ENCODE data around the gene PPP1R13L.
A peak's percentile ranks its signal among the peaks of the same experiment; 100 is the strongest.
"Not testable (repeated sequence)": the region's sequence is repeated elsewhere in the genome, so short reads cannot be mapped to it uniquely, and the experiment has no call there.

The PPP1R13L gene

DNA sequence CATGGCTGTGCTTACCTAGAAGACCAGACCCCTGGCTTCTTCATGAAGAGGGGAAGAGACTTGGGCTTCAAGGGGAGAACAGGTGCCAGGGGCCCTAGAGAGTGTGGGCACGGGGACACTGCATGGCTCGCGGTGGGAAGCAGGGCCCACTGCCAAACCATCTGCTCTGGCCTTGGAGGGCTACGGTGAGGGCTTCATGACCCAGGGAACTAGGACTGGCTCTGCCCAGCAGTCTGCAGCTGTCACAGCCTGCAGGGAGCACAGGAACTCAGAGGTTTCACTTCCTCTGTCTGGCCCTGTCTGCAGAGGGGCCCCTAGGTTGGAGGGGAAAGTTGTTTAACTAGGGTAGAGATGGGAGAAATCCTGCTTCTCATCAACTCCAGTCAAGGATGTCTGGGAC lies 14.5 kb upstream of the PPP1R13L start:
- Mint-ChIP-seq H3K27ac (peak overlapping the region; percentile 12), H3K9me3 (no peaks in the 10 kb centered on the region), H3K36me3 (peaks cover 12% of the 10 kb centered on the region), H3K4me1 (peaks cover 48% of the 10 kb centered on the region), H3K27me3 (no peaks in the 10 kb centered on the region), H3K4me3 (no peak overlapping the region)

GRCh38 chr19:45418802-45419201 lies 13.9 kb upstream of the PPP1R13L start:
- Mint-ChIP-seq H3K4me3 (no peak overlapping the region), H3K27me3 (no peaks in the 10 kb centered on the region), H3K4me1 (peaks cover 43% of the 10 kb centered on the region), H3K9me3 (no peaks in the 10 kb centered on the region), H3K36me3 (peaks cover 12% of the 10 kb centered on the region), H3K27ac (no peak overlapping the region)

- H3K4me3 Mint-ChIP-seq: no peak overlapping the region
- peaks cover 14% of the 10 kb centered on the region for H3K36me3 Mint-ChIP-seq
- no peaks in the 10 kb centered on the region for H3K9me3 Mint-ChIP-seq
- no peak overlapping the region for H3K27ac Mint-ChIP-seq
- peaks cover 29% of the 10 kb centered on the region for H3K4me1 Mint-ChIP-seq
- H3K27me3 Mint-ChIP-seq: no peaks in the 10 kb centered on the region
Observed at GRCh38 chr19:45417151-45417550, 12.3 kb upstream of the PPP1R13L start.

DNA sequence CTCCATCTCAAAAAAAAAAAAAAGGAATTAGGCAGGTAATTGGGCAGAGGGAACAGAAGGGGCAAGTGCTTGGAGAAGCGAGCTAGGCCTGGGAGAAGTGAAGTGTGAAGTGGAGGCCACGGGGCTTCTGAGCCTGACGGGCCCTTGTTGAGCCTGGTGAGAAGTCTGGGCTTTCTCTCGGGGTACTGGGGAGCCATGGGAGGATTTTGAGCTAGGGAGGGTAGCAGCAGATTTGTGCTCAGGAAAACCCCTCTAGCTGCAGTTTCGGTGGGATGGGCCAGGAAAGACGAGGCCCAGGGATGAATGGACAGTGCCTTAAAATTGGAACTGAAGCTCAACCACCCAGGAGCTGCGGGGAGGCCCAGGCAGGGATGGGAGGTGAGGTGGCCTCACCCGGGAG lies 9.6 kb upstream of the PPP1R13L start:
- H3K4me1 Mint-ChIP-seq: peaks cover 11% of the 10 kb centered on the region
- no peak overlapping the region for H3K27ac Mint-ChIP-seq
- H3K27me3 Mint-ChIP-seq: no peaks in the 10 kb centered on the region
- peaks cover 8% of the 10 kb centered on the region for H3K36me3 Mint-ChIP-seq
- no peaks in the 10 kb centered on the region for H3K9me3 Mint-ChIP-seq
- H3K4me3 Mint-ChIP-seq: no peak overlapping the region

DNA sequence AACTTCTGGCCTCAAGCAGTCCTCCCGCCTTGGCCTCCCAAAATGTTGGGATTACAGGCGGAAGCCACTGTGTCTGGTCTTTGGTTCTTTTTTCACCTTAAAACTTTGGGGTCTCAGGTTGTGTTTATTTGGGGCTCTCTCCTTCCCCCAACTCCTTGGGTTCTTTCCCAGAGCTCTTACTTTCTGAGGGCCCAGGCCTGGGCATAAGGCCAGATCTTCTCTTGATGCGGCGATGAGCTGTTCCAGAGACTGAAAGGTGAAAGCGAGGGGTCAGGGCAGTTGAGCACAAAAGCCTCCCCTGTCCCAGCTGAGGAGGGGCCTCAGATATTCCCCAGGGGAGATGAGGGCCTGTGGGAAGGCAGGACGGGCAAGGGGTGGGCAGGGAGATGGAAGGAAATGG lies 8.6 kb upstream of the PPP1R13L start:
- Mint-ChIP-seq H3K4me1 (peaks cover 9% of the 10 kb centered on the region), H3K27me3 (no peaks in the 10 kb centered on the region), H3K9me3 (no peaks in the 10 kb centered on the region), H3K4me3 (no peak overlapping the region), H3K36me3 (peaks cover 10% of the 10 kb centered on the region), H3K27ac (no peak overlapping the region)

- not testable (repeated sequence) for H3K4me3 Mint-ChIP-seq, H3K9me3 Mint-ChIP-seq, H3K36me3 Mint-ChIP-seq, H3K27me3 Mint-ChIP-seq, H3K27ac Mint-ChIP-seq
- peaks cover 31% of the 10 kb centered on the region for H3K4me1 Mint-ChIP-seq
Observed at GRCh38 chr19:45410330-45410729, 5.5 kb upstream of the PPP1R13L start.

- H3K4me1 Mint-ChIP-seq: peaks cover 38% of the 10 kb centered on the region
- no peaks in the 10 kb centered on the region for H3K9me3 Mint-ChIP-seq
- H3K27ac Mint-ChIP-seq: no peak overlapping the region
- H3K27me3 Mint-ChIP-seq: peaks cover 2% of the 10 kb centered on the region
- H3K4me3 Mint-ChIP-seq: no peak overlapping the region
- H3K36me3 Mint-ChIP-seq: peaks cover 7% of the 10 kb centered on the region
Observed at GRCh38 chr19:45409557-45409920, 4.7 kb upstream of the PPP1R13L start.

DNA sequence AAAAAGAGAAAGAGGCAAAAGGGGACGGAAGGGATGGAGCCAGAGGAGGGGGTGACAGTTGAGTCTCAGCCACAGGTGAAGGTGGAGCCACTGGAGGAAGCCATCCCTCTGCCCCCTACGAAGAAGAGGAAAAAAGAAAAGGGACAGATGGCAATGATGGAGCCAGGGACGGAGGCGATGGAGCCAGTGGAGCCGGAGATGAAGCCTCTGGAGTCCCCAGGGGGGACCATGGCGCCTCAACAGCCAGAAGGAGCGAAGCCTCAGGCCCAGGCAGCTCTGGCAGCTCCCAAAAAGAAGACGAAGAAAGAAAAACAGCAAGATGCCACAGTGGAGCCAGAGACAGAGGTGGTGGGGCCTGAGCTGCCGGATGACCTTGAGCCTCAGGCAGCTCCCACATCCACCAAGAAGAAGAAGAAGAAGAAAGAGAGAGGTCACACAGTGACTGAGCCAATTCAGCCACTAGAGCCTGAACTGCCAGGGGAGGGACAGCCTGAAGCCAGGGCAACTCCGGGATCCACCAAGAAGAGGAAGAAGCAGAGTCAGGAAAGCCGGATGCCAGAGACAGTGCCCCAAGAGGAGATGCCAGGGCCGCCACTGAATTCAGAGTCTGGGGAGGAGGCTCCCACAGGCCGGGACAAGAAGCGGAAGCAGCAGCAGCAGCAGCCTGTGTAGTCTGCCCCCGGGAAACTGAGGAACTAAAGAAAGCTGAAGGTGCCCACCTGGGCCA lies 4.1 kb upstream of the PPP1R13L start:
- Mint-ChIP-seq H3K4me1 (peaks cover 43% of the 10 kb centered on the region), H3K27me3 (peaks cover 5% of the 10 kb centered on the region), H3K9me3 (no peaks in the 10 kb centered on the region), H3K36me3 (peaks cover 7% of the 10 kb centered on the region), H3K27ac (peak overlapping the region; percentile 63), H3K4me3 (peak overlapping the region; percentile 5)

- no peak overlapping the region for H3K27ac Mint-ChIP-seq
Observed at GRCh38 chr19:45408121-45408520, 3.3 kb upstream of the PPP1R13L start.

DNA sequence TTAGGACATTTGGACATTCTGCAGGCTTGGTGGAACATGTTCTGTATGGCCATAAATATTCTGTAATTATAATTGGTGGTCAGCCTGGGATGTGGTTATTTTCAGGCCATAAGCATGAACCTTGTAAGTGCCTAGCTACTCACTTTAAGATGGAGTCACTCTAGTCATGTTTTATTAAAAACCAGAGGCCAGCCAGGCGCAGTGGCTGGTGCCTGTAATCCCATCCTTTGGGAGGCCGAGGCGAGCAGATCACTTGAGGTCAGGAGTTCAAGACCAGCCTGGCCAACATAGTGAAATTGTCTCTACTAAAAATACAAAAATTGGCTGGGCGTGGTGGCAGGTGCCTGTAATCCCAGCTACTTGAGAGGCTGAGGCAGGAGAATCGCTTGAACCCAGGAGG lies 2.7 kb upstream of the PPP1R13L start:
- Mint-ChIP-seq H3K4me3 (peak overlapping the region; percentile 98), H3K27me3 (peaks cover 16% of the 10 kb centered on the region), H3K4me1 (peaks cover 50% of the 10 kb centered on the region)
- H3K9me3 Mint-ChIP-seq, H3K27ac Mint-ChIP-seq, H3K36me3 Mint-ChIP-seq: not testable (repeated sequence)

More at GRCh38 chr19:45408121-45408520, 3.3 kb upstream of the PPP1R13L start:
- H3K4me1 Mint-ChIP-seq: peaks cover 50% of the 10 kb centered on the region
- peaks cover 7% of the 10 kb centered on the region for H3K36me3 Mint-ChIP-seq
- H3K27me3 Mint-ChIP-seq: peaks cover 13% of the 10 kb centered on the region
- no peaks in the 10 kb centered on the region for H3K9me3 Mint-ChIP-seq
- H3K4me3 Mint-ChIP-seq: peak overlapping the region; percentile 98

- peaks cover 50% of the 10 kb centered on the region for H3K4me1 Mint-ChIP-seq
- H3K36me3 Mint-ChIP-seq: peaks cover 4% of the 10 kb centered on the region
- H3K27me3 Mint-ChIP-seq: peaks cover 17% of the 10 kb centered on the region
- H3K27ac Mint-ChIP-seq: peak overlapping the region; percentile 4
- no peaks in the 10 kb centered on the region for H3K9me3 Mint-ChIP-seq
- H3K4me3 Mint-ChIP-seq: peak overlapping the region; percentile 98
Observed at GRCh38 chr19:45407091-45407375, 2.2 kb upstream of the PPP1R13L start.

- H3K4me3 Mint-ChIP-seq: peak within 1 kb of the TSS; percentile 98
- H3K9me3 Mint-ChIP-seq: no peaks in the 10 kb centered on the region
- H3K27ac Mint-ChIP-seq: peak within 1 kb of the TSS; percentile 94
- peaks cover 4% of the 10 kb centered on the region for H3K36me3 Mint-ChIP-seq
- H3K27me3 Mint-ChIP-seq: peaks cover 17% of the 10 kb centered on the region
- H3K4me1 Mint-ChIP-seq: peaks cover 50% of the 10 kb centered on the region
Observed at GRCh38 chr19:45406226-45407090, 1.6 kb upstream of the PPP1R13L start, which contains the start of gene POLR1G. Gene POLR1G, plus strand, starts transcription at chr19:45406644. Its CDS starts 53 bp downstream, at chr19:45406697.

- peaks cover 50% of the 10 kb centered on the region for H3K4me1 Mint-ChIP-seq
- H3K36me3 Mint-ChIP-seq: peaks cover 4% of the 10 kb centered on the region
- no peaks in the 10 kb centered on the region for H3K9me3 Mint-ChIP-seq
- H3K27ac Mint-ChIP-seq: peak overlapping the region; percentile 94
- peaks cover 17% of the 10 kb centered on the region for H3K27me3 Mint-ChIP-seq
- peak overlapping the region; percentile 98 for H3K4me3 Mint-ChIP-seq
Observed at GRCh38 chr19:45405435-45406225, 761 bp upstream of the PPP1R13L start.

GRCh38 chr19:45403781-45404556 lies 900 bp downstream of the PPP1R13L start:
- Mint-ChIP-seq H3K27ac (no peak overlapping the region), H3K4me1 (peaks cover 47% of the 10 kb centered on the region), H3K4me3 (peak overlapping the region; percentile 98), H3K9me3 (no peaks in the 10 kb centered on the region), H3K27me3 (peaks cover 20% of the 10 kb centered on the region), H3K36me3 (peaks cover 2% of the 10 kb centered on the region)

DNA sequence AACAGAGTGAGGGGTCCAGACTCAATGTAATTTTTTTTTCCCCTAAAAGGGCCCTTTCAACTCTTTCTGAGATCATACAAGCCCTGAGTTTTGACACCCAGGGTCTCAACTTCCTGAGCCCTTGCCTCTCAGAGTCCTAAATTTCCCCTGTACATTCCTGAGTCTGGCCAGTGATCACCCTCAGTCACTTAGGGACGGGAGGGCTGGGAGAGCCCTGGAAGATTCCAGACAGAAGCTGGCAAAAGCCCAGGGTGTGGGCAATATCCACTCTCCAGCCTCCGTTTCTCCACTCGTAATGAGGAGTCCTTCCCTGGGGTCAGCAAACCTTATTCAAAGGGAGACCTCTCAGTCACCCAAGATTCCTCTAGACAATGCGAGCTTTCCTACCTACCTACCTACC lies 1.6 kb downstream of the PPP1R13L start:
- no peak overlapping the region for H3K27ac Mint-ChIP-seq
- H3K4me3 Mint-ChIP-seq: no peak overlapping the region
- peaks cover 45% of the 10 kb centered on the region for H3K4me1 Mint-ChIP-seq
- H3K36me3 Mint-ChIP-seq: peaks cover 2% of the 10 kb centered on the region
- H3K9me3 Mint-ChIP-seq: no peaks in the 10 kb centered on the region
- H3K27me3 Mint-ChIP-seq: peaks cover 24% of the 10 kb centered on the region

All from activated naive CD4-positive, alpha-beta T cell treated with anti-CD3 and anti-CD28 coated beads, Interleukin-2, amount 50 U/mL, for 24 hours (primary cell).